ENCODE results near the gene CAMK1.

CAMK1 gene

DNA sequence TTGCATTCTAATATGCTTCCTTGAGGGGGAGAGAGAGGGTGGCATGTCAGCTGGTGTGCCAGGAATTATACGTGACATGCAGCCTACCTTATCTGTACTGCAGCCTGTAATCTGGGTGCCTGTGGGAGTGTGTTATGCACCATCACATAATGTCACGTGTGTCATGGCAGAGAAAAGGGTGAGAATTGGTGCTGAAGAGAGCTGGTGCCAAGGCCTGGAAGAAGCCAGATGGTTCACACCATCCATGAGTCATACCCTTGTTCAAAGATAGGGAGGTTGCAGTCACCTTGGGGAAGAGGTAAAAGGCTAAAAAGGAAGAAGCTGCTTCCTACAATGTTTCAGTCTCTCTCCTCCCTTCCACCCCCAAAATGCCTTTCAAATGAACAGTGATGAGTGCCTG, 32.9 kb downstream of the CAMK1 start:
- DNase-seq (ENCODE audit: low spot score): no peak

GRCh38 chr3:9732740-9733115, 37.0 kb downstream of the CAMK1 start:
- no peak for DNase-seq (ENCODE audit: low spot score)

DNA sequence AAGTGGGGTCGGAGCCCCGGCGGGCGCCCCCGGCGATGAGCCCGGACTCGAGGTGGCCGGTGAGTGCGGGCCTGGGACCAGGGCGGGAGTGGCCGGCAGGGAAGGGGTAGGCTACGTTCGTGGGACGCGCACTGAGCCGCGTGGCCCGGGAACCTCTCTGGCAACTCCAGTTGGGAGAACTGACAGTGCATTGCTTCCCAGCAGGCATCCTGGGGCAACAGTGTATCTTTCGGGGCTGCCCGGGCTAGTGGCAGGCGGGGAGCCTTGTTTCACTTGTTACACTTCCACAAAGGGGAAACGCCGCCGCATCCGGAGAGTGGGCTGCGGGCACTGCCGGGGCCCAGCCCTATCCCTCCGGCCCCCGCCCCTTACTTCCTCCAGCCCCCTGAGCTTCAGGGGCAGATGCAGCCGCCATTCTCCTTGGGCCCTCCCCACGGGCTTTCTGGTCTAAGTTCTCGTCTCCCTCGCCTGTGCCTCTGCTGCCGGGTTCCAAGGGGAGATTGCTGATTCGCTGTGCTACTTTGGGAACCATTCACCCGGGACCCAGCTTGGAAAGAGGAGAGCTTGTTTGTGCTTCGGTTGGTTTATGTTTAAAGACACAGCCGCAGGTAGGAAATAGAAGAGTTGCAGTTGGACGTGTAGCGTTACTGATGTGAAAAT, 37.5 kb downstream of the CAMK1 start:
- no peak for DNase-seq (ENCODE audit: low spot score)

DNA sequence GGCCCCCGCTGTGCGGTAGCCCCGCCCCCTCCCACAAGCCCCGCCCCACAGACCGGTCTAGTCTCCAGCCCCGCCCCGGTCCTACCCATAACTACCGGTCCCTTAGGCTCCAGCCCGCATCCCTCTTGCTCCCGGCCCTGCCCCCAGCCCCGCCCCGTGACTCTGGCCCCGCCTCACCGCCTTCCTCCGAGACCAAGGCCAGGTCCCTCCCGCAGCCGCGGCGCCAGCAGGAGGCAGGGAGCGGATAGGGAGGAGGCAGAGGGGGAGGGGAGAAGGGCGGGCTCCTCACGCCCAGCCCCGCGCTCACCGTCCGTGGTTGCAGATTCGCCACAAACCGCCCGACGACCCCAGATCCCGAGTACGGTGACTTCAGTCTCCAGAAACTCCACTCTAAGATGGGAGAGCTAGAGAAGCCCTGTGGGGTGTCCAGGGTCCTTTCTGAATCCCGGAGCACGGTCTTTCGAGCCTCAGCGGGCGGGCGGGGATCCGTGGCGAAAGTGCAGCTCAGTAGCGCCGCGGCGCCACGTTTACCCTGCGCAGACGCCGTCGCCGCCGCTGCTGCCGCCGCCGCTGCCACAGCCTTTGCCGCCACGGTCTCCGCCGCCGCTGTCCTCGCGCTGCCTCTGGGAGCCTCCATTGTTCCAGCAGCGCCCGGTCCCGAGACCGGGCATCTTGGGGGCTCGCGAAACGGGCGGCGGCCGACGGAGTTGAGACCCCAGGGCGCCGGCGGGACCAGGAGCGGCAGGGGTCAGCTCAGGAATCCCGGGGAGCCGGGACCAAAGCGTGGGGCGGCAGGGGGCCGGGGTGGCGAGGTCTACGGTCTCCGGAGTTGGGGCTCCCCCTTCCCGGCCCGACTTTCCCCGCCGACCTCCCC, 38.3 kb downstream of the CAMK1 start, which contains the start of gene BRPF1:
Gene BRPF1 (plus strand): TSS at position 530 of the 874 bp plus-strand sequence. CDS start 2,406 bp downstream, outside the sequence.
- DNase-seq (ENCODE audit: low spot score): peak; percentile 98

DNA sequence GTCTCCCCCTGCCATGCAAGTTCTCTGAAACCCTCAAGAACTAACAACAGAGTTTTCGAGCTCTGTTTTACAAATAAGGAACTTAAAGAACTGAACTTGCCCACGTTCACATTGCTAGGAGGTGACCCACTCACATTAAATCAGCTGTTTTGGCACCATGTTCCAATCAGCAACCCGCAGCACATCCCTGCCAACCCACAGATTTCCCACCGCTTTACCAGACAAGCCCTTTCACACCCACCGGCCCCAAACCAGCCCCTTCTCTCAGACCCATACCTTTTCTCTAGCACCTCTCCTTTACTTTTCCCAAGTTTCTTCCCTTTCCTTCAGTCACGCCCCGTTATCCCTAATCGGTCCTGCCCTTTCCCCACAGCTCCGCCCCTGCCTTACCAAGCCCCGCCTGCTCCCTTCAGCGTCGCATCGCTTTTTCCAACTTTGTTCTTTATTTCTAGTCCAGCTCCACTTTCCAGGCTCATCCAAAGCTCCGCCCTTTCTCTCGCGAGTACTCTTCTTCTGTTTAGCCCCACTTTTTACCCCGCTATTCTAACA, 39.0 kb downstream of the CAMK1 start:
- no peak for DNase-seq (ENCODE audit: low spot score)

- no peak for DNase-seq (ENCODE audit: low spot score)
Observed at GRCh38 chr3:9729419-9729818, 40.3 kb downstream of the CAMK1 start.

DNA sequence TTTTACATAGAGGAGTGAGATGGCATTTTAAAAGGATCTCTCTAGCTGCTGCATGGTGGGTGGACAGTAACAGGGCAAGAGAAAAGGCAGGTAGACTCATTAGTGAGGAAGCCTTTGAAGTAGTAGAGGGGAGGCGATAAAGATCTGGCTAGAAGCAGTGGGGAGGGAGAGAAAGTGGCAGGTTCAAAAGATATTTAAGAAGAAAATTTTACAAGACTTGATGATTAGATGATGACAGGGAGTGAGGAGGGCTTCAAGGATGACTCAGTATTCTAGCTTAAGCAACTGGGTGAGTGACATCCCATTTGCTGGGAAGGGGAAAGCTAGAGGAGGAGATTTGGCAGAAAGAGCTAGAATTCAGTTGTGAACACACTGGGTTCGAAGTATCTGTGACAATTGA, 42.0 kb downstream of the CAMK1 start:
- DNase-seq (ENCODE audit: low spot score): no peak

DNA sequence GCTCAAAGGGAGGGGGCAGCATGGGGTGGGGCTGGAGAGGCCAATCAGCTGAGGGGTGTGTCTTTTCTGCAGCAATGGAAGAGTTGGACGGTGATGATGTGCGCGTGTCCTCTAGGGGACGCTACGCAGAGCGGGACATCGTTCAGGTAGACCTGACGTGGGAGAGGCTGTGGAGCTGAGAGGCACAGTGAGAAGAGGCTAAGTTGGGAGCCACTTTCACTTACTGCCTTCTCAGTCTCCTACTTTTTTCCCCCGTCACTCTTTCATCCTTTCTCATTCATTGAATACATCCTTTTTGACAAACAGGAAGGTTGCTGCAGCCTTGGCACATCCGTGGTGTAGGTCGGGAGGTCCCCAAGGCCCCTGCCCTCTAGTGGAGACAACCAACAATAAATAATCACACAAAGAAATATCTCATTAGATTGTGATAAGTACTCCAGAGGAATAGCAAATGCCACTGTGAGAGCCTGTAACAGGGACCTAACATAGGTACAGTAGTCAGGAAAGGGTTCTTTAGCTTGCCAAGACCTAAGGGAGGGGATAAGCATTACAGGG, 42.6 kb downstream of the CAMK1 start:
- no peak for DNase-seq (ENCODE audit: low spot score)

DNA sequence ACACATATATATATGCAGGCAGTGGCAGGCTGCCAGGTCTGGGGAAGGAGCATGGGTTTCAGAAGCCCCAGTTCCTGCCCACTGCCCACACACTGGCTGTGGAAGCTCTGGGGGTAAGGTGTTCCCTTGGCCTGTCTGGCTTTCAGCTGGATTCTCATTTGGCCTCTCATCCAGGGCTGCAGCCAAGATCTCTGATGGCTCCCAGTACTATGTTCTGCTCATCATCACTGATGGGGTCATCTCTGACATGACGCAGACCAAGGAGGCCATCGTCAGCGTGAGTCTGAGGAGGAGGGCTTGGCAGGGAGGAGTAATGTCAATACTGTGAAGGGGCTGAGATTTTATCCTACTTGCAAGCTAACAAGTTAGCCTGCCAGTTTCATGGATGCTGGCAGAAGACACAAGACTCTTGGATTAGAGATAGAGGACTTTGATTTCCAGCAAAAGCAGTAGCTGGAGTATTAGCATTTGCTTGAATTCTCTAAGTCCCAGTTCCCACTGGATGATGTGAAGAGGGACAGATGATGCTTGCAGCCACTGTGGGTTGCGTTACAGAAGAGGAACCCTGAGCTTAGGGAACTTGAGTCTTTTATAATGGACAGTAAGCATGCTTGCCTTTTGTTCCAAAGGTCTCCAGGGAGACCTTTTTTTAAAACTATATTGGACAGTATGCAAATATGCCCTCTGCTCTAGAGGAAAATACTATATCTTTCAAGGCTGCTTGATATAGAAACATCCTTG, 43.8 kb downstream of the CAMK1 start:
- no peak for DNase-seq (ENCODE audit: low spot score)

DNA sequence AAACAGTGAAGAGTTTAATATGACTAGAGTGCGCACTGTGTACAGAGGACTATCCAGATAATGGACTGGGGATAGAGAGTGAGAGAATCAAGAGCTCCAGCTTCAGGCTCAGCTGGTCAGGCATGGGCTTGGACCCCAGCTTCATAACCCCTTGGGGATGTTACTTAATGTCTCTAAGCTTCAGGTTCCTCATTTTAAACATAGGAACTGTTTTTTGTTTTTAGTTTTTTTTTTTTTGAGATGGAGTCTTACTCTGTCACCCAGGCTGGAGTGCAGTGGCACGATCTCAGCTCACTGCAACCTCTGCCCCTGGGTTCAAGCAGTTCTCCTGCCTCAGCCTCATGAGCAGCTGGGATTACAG, 48.1 kb downstream of the CAMK1 start:
- DNase-seq (ENCODE audit: low spot score): no peak

- DNase-seq (ENCODE audit: low spot score): no peak
Observed at GRCh38 chr3:9721015-9721699, 48.6 kb downstream of the CAMK1 start.

GRCh38 chr3:9718118-9718517, 51.6 kb downstream of the CAMK1 start:
- DNase-seq (ENCODE audit: low spot score): no peak

DNA sequence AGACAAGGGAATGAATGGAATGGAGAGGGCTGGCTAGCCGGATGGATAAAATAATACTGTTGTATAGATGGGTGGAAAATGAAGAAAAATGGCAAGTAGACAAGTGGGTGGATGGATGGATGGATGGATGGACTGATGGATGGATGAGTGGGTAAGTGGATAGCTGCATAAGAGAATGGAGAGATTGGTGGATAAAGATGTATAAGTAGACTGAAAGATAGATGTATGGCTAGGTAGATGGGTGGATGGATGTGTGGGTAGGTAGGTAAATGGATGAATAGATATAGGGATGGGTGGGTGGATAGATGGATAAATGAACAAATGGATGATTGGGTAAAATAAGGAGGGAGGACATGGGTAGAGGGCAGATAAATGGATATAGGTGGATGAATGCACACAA, 52.2 kb downstream of the CAMK1 start:
- no peak for DNase-seq (ENCODE audit: low spot score)

DNA sequence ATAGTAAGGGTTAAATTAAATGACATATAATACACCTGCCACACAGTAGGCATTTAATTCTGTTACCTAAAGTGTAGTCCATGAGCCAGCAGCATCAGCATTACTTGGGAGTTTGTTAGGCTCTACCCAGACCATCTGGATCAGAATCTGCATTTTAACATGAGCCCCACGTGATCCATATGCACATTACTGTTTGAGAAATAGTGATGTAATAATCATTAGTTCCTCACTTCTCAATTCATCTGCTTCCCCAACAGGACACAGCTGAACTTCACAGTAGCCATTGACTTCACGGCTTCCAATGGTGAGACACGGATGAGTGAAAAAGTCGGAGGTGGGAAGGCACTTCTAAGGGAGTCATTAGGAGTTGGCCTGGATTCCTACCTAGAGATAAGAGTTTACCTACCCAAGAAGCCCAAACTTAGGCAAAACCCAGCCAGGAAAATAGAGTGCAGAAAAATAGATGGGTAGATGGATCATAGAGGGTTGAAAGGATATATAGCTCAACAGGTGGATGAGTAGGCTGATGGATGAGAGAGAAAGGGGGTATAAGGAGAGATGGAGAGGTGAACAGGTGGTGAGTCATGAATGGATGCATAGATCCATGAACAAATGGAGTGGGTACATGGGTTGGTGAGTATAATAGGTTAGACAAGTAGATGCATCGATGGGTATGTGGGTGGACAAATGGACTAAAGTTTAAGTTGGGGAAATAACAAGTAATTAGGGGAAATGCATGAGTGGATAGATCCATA, 52.8 kb downstream of the CAMK1 start:
- no peak for DNase-seq (ENCODE audit: low spot score)

GRCh38 chr3:9715764-9716437, 53.8 kb downstream of the CAMK1 start:
- peak; percentile 73 for DNase-seq (ENCODE audit: low spot score)

GRCh38 chr3:9715136-9715535, 54.6 kb downstream of the CAMK1 start:
- DNase-seq (ENCODE audit: low spot score): no peak

- DNase-seq (ENCODE audit: low spot score): no peak
Observed at GRCh38 chr3:9713142-9713541, 56.6 kb downstream of the CAMK1 start.

GRCh38 chr3:9712415-9712814, 57.3 kb downstream of the CAMK1 start:
- no peak for DNase-seq (ENCODE audit: low spot score)

DNA sequence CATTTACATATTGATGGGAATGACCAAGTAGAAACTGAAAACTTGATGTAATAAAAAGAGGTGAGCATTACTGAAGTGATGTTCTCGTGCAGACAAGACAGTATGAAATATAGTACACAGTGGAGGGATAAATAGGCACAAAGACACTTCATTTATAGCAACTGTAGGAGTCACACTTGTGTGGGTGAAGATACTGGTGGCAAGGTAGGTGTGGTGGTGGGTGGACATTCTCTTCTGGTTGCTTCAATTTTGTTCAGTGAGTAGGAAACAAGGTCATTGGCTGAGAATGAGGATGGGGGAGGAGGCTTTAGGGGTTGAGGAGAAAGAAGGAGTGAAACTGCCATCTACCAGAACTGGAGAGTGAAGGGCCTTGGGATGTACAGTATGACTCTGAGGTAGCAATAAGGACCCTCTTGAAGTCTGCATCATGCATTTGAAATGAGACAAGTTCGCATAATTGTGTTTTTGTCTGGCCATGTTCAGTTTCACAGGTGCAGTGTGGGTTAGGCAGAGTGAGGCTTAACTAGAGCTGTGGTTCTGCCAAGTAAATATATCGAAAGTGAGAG, 59.5 kb downstream of the CAMK1 start:
- DNase-seq (ENCODE audit: low spot score): no peak

Data from COLO829 (cell line).